ENCODE measurements around the gene AXIN1. TPM values are rescaled to one million over a fixed set of nuclear protein-coding genes. Genes with fewer than 3 reads are reported as not detected.

AXIN1 gene
- total RNA-seq, 4 donors from 2014 or later = 11.1 to 19.0 (median 15.0) TPM

GRCh38 chr16:386641-387156 lies 34.2 kb upstream of the AXIN1 start:
- no peak for TF ChIP-seq CTCF (IDR thresholded peaks at IDR 0.05; ENCODE audit: low read depth)

DNA sequence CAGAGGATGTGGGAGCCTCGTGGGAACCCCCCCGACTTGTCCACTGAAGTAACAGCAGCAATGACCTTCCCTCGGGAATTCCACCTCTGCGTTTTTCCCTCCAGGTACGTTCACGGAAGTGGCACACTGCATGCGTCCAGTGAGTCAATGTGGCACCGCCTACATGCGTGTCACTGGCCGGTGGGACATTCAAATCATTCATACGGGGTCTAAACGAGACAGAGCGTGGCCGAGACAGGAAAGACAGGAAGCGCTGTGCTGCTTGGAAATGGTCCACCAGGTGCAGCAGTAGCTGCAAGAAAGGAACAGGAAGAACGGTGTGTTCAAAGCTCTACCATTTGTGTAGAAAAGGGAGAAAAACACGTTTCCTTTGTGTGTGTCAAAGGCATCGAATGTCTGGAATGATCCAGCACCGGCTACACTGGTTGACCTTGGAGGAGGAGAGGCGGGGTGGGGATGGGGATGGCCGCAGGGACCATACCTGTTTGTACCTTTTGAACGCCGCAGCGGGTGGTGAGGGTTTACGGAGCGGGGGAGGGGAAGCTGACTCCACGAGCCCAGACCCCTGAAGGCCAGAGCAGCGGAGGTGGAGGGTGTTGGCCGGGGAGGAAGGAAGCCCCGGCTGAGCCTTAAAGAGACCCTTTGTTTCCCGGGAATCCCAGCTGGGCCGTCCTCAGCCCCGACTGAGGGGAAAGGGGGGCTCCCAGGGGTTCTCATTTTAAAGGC lies 31.0 kb upstream of the AXIN1 start:
- no peak for TF ChIP-seq CTCF (IDR thresholded peaks at IDR 0.05; ENCODE audit: low read depth)

- TF ChIP-seq CTCF (IDR thresholded peaks at IDR 0.05; ENCODE audit: low read depth) = no peak
Measured at GRCh38 chr16:381789-382717, 29.5 kb upstream of the AXIN1 start, which contains the start of gene PGAP6. PGAP6 (minus strand) TSS chr16:381978; CDS start chr16:381821, 157 bp downstream.

DNA sequence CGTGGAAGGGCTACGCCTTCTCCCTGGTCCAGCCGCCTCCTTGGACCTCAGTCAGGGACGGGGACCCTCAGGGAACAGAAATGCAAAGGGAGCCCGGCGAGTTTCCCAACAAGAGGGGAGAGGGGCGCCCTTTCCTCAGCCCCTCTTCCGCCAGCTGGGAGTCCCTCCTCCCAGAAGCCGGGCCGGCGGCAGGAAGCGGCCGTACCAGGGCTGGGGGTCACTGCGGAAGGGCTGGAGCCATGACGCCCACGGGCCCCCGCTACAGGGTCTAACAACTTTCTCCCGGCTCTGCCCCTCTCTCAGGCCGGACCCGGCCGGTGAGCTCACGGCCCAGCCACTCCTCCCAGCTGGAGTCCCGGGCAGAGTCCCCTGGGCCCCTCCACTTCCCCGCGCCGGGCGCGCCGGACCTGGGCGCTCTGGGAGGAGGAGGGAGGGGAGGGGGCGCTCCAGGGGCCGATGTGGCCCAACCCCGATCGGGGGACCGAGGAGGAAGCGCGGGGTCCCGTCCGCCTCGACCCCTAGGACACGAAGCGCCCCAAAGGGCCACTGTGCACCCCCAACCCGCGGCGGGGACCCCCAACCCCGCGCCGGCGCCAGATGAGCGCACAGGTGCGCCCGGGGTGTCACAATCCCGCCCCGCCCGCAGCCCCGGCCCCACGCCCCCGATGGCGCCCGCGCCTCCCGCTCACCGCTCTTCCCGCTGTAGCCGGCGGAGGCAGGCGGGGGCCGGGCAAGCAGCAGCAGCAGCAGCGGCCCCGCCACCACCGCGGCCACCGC lies 28.7 kb upstream of the AXIN1 start:
- TF ChIP-seq CTCF (IDR thresholded peaks at IDR 0.05; ENCODE audit: low read depth) = no peak

DNA sequence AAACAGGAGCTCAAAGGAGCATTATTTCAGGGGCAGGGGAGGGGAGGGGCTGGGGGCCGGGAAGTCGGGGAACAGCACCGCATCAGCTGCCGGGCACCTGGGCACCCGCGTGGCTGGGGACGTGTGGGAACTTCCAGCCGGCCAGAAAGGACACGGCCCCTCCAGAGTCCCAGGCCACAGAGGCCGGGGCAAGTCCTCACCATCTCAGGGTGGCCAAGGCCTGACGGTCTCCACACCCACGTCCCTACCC lies 28.2 kb upstream of the AXIN1 start:
- TF ChIP-seq CTCF (IDR thresholded peaks at IDR 0.05; ENCODE audit: low read depth) = no peak

- no peak for TF ChIP-seq CTCF (IDR thresholded peaks at IDR 0.05; ENCODE audit: low read depth)
Measured at GRCh38 chr16:379961-380761, 27.6 kb upstream of the AXIN1 start.
